Hepatocyte (in vitro differentiated cells): ENCODE measurements around the gene PTDSS2. TPM values are rescaled to one million over a fixed set of nuclear protein-coding genes. Genes with fewer than 3 reads are reported as not detected.

ENCODE experiments used
- DNase-seq: peaks from one replicate; pipeline ENCODE4 v3.0.0-alpha.2; 2016; ENCODE audit warnings: low spot score
- H2AFZ ChIP-seq: fragments of 200-600 bp; sonication (generic); 2 replicates; pipeline ENCODE4 v1.6.0; 2016; ENCODE audit warnings: antibody characterized with exemption, mild to moderate bottlenecking
- H3K27ac ChIP-seq: fragments of 200-600 bp; sonication (generic); 2 replicates; pipeline ENCODE4 v1.5.1; 2016; ENCODE audit warnings: mild to moderate bottlenecking
- H3K27me3 ChIP-seq: fragments of 200-600 bp; sonication (generic); 2 replicates; pipeline ENCODE4 v1.6.1; 2016
- H3K36me3 ChIP-seq: fragments of 200-600 bp; sonication (generic); replicated peaks from 2 replicates; pipeline ENCODE4 v1.5.1; 2016; ENCODE audit warnings: low read depth; ENCODE audit not compliant: insufficient read depth
- H3K4me1 ChIP-seq: fragments of 200-600 bp; sonication (generic); 2 replicates; pipeline ENCODE4 v1.5.1; 2016; ENCODE audit warnings: mild to moderate bottlenecking, moderate library complexity; ENCODE audit not compliant: insufficient read depth
- H3K4me2 ChIP-seq: fragments of 200-600 bp; sonication (generic); 2 replicates; pipeline ENCODE4 v1.6.0; 2016
- H3K4me3 ChIP-seq: fragments of 200-600 bp; sonication (generic); 2 replicates; pipeline ENCODE4 v1.5.1; 2016; ENCODE audit warnings: mild to moderate bottlenecking
- H3K79me2 ChIP-seq: fragments of 200-600 bp; sonication (generic); 2 replicates; pipeline ENCODE4 v1.6.0; 2017; ENCODE audit warnings: mild to moderate bottlenecking
- H3K9me2 ChIP-seq: fragments of 200-600 bp; sonication (generic); replicated peaks from 2 replicates; pipeline ENCODE4 v1.6.0; 2017; ENCODE audit warnings: mild to moderate bottlenecking; ENCODE audit not compliant: insufficient read depth
- H3K9me3 ChIP-seq: fragments of 200-600 bp; sonication (generic); 2 replicates; pipeline ENCODE4 v1.5.1; 2016; ENCODE audit warnings: low read depth, mild to moderate bottlenecking
- H4K20me1 ChIP-seq: fragments of 200-600 bp; sonication (generic); 2 replicates; pipeline ENCODE4 v1.6.0; 2016; ENCODE audit warnings: mild to moderate bottlenecking; ENCODE audit not compliant: insufficient read depth, poor library complexity, severe bottlenecking
- EZH2 ChIP-seq: fragments of 200-600 bp; sonication (generic); IDR thresholded peaks from 2 replicates; pipeline ENCODE4 v1.6.1; 2016; ENCODE audit warnings: antibody characterized with exemption, mild to moderate bottlenecking, borderline replicate concordance
- EZH2phosphoT487 ChIP-seq: fragments of 200-600 bp; sonication (generic); IDR thresholded peaks from one replicate; pipeline ENCODE4 v1.6.1; 2018; ENCODE audit warnings: antibody characterized with exemption, mild to moderate bottlenecking, low read depth, moderate library complexity; ENCODE audit not compliant: unreplicated experiment, severe bottlenecking
- WGBS: methylation state at CpG from one replicate; pipeline ENCODE4 v1.1.6; 2016; ENCODE audit warnings: low lambda C conversion rate; ENCODE audit errors: missing lambda C conversion rate; 5-methylcytosine and 5-hydroxymethylcytosine counted together
- polyA plus RNA-seq: library from polyadenylated mRNA; unstranded; fragments of >200 nt; fragmentation: Nextera tagmentation; extraction: Ambion mirVana; gene quantifications from 2 replicates; pipeline ENCODE4 v1.2.1, GENCODE V29; 2016
- total RNA-seq: library from RNA; depleted of rRNA; stranded (reverse); fragments of >200 nt; gene quantifications from 2 replicates; pipeline ENCODE4 v1.2.3, GENCODE V29; 2014
- TF ChIP-seq, protein P1 (sequence below): fragments of 200-600 bp; sonication (generic); IDR thresholded peaks from 2 replicates; pipeline ENCODE4 v1.5.1; 2016; ENCODE audit warnings: antibody characterized with exemption, mild to moderate bottlenecking; ENCODE audit not compliant: poor library complexity

Gene PTDSS2
- total and polyA plus RNA-seq, 2 experiments from 2014 or later, result 31.5 to 50.8 TPM

DNA sequence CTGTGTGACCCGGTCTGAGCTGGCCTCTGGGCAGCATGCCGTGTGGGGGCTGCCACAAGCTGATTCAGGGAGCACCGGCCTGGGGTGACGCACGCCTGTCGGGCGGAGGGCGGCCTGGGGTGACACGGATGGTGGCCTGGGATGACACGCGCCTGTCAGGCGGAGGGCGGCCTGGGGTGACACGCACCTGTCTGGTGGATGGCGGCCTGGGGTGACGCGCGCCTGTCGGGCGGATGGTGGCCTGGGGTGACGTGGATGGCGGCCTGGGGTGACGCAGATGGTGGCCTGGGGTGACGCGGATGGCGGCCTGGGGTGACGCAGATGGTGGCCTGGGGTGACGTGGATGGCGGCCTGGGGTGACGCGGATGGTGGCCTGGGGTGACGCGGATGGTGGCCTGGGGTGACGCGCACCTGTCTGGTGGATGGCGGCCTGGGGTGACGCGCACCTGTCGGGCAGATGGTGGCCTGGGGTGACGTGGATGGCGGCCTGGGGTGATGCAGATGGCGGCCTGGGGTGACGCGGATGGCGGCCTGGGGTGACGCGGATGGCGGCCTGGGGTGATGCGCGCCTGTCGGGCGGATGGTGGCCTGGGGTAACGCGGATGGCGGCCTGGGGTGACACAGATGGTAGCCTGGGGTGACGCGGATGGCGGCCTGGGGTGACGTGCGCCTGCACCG is 21.5 kb downstream of the PTDSS2 start:
- WGBS, result 97% methylated on average over 18 of the region's 61 CpGs

DNA sequence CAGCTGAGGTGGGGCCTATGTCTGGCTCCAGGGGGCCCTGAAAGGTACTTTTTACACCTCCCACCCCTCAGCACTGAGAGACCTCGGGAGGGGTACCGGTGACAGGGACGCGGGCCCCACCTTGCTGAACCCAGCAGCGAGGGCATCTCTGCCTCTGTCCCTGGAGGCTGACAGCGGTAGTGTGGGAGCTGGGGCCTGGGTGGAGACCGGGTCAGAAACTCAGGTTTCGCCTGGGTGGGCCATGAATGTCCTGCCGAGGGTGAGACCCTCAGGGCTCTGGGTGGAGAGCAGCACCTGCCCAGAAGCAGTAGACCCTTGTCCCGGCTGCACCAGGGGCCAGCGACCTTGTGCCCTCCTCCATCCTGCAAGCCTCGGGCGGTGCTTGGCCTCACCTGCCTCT is 22.2 kb downstream of the PTDSS2 start:
- H2AFZ ChIP-seq, result no peak overlapping the region
- peaks cover 8% of the 10 kb centered on the region for H3K4me1 ChIP-seq
- H4K20me1 ChIP-seq, result no peaks in the 10 kb centered on the region
- H3K27ac ChIP-seq, result no peak overlapping the region
- no peak for DNase-seq
- H3K4me3 ChIP-seq, result no peak overlapping the region
- H3K36me3 ChIP-seq, result no peaks in the 10 kb centered on the region
- H3K27me3 ChIP-seq, result no peaks in the 10 kb centered on the region
- H3K79me2 ChIP-seq, result peaks cover 24% of the 10 kb centered on the region
- no peak overlapping the region for H3K4me2 ChIP-seq
- TF ChIP-seq EZH2 (no peak), EZH2phosphoT487 (no peak)
- TF ChIP-seq, protein P1, sequence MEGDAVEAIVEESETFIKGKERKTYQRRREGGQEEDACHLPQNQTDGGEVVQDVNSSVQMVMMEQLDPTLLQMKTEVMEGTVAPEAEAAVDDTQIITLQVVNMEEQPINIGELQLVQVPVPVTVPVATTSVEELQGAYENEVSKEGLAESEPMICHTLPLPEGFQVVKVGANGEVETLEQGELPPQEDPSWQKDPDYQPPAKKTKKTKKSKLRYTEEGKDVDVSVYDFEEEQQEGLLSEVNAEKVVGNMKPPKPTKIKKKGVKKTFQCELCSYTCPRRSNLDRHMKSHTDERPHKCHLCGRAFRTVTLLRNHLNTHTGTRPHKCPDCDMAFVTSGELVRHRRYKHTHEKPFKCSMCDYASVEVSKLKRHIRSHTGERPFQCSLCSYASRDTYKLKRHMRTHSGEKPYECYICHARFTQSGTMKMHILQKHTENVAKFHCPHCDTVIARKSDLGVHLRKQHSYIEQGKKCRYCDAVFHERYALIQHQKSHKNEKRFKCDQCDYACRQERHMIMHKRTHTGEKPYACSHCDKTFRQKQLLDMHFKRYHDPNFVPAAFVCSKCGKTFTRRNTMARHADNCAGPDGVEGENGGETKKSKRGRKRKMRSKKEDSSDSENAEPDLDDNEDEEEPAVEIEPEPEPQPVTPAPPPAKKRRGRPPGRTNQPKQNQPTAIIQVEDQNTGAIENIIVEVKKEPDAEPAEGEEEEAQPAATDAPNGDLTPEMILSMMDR, result no peak
- H3K9me3 ChIP-seq, result no peaks in the 10 kb centered on the region
- no peaks in the 10 kb centered on the region for H3K9me2 ChIP-seq
- 90% methylated on average over 13 of the region's 13 CpGs for WGBS

More for the DNA sequence above, 21.5 kb downstream of the PTDSS2 start:
- Histone ChIP-seq H3K27me3 (no peaks in the 10 kb centered on the region), H2AFZ (no peak overlapping the region), H3K79me2 (peaks cover 24% of the 10 kb centered on the region), H3K9me2 (no peaks in the 10 kb centered on the region), H3K36me3 (no peaks in the 10 kb centered on the region), H3K4me1 (peaks cover 8% of the 10 kb centered on the region), H3K4me3 (no peak overlapping the region), H3K27ac (no peak overlapping the region), H3K4me2 (no peak overlapping the region), H3K9me3 (no peaks in the 10 kb centered on the region), H4K20me1 (no peaks in the 10 kb centered on the region)
- TF ChIP-seq EZH2 (no peak), EZH2phosphoT487 (no peak)
- TF ChIP-seq, protein P1, result no peak
- DNase-seq, result no peak

DNA sequence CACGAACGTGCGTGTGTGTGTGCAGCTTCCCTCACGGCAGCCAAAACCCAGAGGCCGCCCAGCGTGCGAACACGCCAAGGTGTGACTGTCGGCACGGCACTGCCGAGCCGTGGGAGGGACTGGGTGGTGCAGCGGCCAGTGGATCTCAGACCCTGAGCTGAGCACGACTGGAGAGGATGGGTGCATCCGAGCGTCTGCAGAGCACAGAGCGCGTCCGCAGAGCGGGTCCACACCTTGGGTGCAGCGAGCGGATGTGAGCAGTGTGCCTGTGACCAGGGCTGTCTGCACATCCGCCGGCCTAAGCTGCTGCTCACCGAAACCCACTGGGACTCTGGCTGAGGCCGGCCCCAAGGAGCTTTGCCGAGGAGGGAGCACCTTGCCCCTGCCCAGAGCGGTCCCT is 22.7 kb downstream of the PTDSS2 start:
- H3K9me3 ChIP-seq, result no peaks in the 10 kb centered on the region
- H3K4me3 ChIP-seq, result no peak overlapping the region
- H3K79me2 ChIP-seq, result peaks cover 24% of the 10 kb centered on the region
- no peak overlapping the region for H3K27ac ChIP-seq
- no peaks in the 10 kb centered on the region for H3K9me2 ChIP-seq
- no peak for DNase-seq
- WGBS, result 97% methylated on average over 28 of the region's 28 CpGs
- no peak for TF ChIP-seq EZH2phosphoT487
- no peak for TF ChIP-seq EZH2
- TF ChIP-seq, protein P1, result no peak
- H3K36me3 ChIP-seq, result no peaks in the 10 kb centered on the region
- H3K4me1 ChIP-seq, result peaks cover 8% of the 10 kb centered on the region
- H3K27me3 ChIP-seq, result no peaks in the 10 kb centered on the region
- no peaks in the 10 kb centered on the region for H4K20me1 ChIP-seq
- no peak overlapping the region for H2AFZ ChIP-seq
- H3K4me2 ChIP-seq, result no peak overlapping the region
